CD4-positive, alpha-beta T cell treated with Interleukin-15 for 1 hour (primary cell): ENCODE measurements around the gene TNPO3.
"Not testable (repeated sequence)": the region's sequence is repeated elsewhere in the genome, so short reads cannot be mapped to it uniquely, and the experiment has no call there.

Experiments used
- DNase-seq: peaks from one replicate; pipeline ENCODE4 v3.0.0-alpha.2; 2020

The TNPO3 gene

DNA sequence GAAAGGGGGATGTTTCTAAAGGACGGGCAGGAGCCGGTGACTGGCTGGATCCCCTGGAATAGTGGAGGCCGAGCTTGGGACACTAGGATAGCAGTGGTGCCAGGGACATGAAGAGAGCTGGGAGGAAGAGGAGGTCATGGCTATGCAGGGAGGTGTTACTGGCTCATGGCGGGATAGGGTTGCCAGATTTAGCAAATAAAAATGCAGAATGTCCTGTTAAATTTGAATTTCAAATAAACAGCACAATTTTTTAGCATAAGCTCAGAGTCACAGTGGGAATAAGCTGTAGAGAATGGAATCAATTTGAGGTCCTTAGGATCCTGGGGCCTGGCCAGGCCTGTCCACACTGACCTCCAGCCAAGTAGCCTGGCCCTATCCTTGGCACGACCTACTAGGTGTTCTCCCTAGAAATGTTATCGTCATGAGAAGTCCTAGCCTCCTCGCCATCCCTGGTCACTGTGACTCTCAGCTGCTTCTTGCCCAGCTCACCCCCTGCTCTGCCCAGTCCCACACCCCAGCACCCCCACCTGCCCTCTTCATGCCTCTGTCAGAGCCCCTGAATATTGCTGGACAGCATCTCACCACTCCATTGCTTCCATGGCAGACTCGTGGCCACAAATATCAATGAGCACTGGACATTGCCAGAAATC is 136.8 kb downstream of the TNPO3 start:
- no peak for DNase-seq

- DNase-seq = no peak
Observed at GRCh38 chr7:128917122-128917521, 137.8 kb downstream of the TNPO3 start.

DNA sequence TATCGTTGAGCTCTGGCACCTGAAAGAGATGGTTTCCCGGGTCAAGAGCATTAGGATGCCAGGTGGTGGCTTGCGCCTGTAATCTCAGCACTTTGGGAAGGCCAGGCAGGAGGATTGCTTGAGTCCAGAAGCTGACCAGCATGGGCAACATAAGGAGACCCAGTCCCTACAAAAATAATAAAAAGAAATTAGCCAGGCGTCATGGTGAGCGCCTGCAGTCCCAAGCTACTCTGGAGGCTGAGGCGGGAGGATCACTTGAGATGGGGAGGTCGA is 138.3 kb downstream of the TNPO3 start:
- DNase-seq = no peak

DNA sequence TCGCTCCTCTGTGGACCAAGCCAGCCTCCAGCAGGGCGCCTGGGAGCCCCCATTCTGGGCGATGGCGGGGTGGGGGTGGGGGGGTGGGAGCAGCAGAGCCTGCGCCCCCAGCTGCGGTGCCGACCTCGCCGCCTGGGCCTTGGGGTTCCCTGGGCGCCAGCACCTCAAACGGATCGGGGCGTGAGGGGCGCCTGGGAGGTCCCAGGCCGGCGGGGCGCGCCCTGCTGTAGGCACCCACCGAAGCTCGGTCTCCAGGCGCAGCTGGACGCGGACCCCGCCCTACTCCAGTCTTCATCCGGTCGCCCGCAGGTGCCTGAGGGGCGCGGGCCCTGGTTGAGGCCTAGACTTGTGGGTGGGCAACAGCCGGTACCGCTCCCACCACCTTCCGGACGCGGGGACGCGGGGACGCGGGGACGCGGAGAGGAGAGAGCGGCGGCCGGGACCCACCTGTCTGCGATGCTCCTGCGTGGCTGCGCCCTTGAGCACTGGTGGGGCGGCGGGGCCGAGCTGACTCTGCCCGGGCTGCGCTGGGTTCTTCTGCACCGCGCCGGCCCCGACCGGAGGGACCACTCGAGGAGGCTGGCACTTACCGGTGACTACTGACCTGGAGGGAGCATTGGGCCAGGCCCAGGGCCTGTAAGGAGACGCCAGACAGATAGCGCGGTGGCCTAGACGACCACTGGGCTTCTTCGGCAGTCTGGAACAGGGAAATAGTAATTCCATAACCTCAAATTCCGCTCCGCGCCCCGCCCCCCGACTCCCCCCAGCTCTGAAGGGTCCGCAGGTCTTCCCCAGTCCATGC is 138.9 kb downstream of the TNPO3 start:
- no peak for DNase-seq

GRCh38 chr7:128915271-128915819 is 139.6 kb downstream of the TNPO3 start:
- DNase-seq = no peak

DNA sequence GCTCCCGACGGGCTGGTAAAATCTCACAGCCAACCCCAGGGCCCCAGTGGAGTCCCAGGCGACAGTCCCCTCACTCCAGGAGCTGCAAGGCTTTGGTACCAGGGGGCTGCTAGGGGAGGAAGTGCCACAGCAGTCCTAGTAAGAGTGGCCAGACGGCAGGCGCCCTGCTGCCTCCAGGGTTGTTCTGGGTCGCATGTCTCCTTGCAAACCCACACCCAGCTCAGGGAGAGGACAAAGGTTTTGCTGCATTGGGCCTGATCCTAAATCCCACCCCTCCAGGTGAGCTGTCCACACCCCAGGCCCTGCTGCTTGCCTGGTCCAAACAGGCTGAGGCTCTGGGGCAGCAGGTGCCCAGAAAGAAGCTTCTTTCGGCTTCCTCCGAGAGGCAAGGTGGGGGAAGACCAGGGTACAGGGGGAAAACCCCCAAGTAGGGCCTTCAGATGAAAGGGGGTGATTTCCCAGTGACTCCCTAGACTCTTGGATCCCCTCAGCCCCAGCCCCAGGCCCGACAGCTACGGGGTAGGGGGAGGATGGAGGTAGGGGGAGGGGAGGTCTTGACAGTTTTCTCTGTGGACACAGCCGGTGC is 140.3 kb downstream of the TNPO3 start:
- no peak for DNase-seq

- DNase-seq = no peak
Observed at GRCh38 chr7:128913870-128914565, 140.9 kb downstream of the TNPO3 start.

GRCh38 chr7:128912709-128913495 is 142.0 kb downstream of the TNPO3 start:
- not testable (repeated sequence) for DNase-seq

GRCh38 chr7:128912281-128912680 is 142.6 kb downstream of the TNPO3 start:
- DNase-seq = no peak

DNA sequence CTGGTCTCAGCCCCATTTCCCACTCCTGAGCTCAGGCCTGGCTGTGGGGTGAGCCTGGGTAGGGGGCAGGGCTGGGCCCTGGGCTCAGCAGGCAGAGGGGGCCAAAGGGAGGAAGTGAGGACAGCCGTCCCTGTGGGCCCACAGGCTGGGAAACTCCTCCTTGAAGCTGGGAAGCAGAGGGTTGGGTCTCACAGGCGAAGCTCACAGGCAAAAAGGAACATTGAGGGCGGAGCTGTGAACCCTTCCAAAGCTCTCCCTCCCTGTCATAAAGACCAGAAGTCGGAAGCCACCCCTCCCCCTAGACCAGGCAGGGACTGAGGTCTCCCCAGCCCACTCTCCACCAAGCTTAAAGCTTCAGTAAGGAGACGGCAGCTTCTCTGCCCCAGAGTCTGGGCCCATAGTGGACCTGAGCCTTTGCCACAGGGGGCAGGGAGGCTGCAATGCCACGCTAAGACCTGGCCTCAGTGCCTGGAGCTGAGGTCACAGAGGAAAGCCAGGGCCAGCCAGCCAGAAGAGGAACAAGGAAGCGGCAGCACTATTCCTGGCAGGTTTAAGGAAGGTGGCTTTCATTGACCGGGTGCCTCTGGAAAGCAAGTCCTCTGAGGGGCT is 143.4 kb downstream of the TNPO3 start:
- DNase-seq = no peak

DNA sequence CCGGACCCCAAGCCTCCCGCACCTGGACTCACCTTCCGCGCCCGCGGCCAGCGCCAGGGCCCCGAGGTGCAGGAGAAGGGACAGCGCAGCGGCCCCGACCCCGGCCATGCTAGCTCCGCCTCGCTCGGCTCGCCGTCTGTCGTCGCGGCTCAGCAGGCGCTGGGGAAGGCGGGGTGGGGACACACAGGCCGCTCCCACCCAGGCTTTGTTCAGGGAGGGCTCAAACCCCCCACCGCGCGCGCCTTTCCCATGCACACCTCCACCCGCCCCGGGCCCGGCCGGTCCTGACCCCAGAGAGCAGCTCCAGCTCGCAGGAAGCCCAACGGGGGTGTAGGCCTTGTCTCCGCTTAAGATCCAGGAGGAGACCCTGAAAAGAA is 144.4 kb downstream of the TNPO3 start, which contains the start of gene KCP:
Gene KCP, minus strand, starts transcription at position 141 of the 377 bp plus-strand sequence. Its CDS starts 33 bp downstream, at position 108.
- DNase-seq = no peak

DNA sequence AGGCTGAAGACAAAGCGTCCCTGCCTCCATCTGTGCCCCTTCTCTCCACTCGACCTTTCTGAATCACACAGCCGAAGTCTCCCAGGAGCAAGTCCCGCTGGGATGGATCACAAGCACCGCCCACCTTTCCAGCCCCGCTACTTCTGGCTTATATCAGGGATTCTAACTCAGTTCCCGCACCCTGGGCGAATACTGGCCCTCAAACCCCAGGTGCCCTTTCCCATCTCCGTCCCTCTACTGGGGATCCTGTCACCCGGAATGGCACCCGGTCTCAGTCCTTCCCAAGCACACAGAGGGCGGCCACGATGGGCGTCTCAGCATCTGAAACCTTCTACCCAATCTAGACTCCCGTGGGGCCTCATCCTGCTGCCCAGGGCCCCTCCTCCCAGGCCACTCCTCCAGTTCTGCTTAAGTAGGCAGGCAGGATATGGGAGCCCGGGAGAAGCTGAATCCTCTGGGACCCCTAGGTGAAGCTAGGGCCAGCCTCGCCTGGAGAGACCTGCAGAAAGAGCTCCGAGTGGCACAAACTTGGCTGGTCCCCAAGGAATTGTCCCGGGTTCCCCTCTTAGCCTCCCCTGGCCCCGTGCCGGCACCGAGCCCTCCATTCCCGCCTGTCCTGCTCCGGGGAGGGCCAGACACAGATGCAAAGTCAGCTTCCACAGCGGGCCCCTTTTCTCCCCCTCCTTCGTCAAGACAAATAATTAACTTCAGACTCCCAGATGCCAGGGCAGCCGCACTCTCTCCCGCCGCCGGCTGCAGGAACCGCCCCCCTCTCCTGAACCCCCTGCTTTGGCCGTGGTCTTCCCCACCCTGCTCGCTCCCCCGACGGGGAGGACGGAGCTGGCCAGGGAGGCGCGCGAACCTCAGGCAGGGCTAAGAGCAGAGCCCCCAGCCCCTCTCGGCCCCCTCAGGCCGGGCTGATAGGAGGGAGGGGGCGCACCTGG is 145.0 kb downstream of the TNPO3 start:
- DNase-seq = no peak

DNA sequence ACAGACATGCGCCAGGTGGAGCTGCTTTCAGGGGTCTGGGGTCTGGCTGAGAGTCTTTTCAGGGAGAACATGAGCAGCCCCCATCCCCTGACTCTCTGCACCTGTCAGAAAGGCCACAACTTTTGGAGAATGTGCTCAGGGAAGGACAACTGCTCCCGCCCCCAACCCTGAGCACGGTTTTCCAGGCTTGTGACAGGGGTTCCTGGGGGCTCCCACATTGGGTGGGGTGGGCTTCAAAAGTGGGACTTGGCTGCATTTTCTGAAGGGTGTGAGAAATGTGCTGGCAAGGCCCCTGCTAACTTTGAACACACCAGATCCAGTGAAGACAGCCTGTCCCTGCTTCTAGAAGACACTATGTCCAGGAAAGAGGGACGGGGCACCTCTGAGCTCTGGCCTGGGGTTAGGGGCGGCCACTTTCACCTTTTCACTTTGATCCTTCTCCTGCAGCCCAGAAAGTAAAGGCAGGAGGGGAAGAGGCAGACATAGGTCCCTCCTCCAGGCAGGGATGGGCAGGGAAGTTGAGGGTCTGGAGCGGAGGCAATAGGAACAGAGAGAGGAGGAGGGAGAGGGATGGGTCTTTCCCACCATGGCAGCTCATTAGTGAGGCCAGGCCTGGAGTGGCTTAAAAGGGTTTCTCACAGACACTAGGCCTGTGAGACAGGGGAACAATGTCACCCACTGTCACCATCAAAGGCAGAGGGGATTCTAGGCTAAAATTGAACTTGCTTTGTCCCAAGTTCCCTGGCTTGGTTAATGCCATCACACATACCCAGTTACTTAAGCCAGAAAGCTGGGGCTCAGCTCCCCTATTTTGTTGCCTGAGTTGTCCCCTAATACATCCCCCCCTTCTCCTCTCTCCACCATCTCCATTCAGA is 145.9 kb downstream of the TNPO3 start:
- no peak for DNase-seq

GRCh38 chr7:128906766-128907559 is 147.9 kb downstream of the TNPO3 start:
- DNase-seq = no peak

DNA sequence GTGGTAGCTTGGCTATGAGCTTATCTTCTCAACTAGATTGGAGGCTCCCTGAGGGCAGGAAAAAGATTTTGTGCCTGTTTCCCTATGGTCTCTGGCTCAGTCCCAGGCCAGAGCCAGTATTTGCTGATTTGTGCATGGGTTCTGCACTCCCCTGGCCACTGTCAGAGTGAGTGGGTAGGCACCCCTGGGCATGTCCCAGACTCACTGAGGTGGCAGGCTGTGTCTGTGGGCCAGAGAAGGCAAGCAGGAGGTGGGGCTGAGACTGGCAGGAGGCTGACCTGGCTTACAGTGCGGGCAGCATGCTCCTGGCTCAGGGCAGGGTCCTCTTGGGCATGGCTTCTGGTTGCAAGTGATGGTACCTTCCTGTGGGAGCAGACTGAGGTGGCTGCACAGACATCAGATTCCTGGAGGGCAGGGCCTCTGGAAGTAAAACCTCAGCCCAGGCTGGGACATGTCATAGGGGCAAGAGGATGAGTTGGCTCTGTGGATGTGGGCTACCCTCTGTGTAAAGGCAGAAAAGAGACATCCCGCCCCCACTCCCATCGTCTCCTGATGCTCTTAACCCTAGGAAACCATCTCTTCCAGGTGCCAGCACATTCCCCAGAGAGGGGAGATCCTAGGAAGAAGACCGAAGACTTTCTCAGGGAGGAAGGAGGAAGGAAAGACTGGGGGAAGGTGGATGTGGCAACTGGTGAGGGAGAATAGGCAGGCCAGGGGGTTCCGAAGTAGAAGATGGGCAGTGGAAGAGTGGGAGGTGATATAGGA is 148.7 kb downstream of the TNPO3 start:
- no peak for DNase-seq

- peak; percentile 37 for DNase-seq
Observed at GRCh38 chr7:128904381-128905197, 150.3 kb downstream of the TNPO3 start.
